GM12878 (cell line): ENCODE measurements around the gene CLSTN2. TPM values are rescaled to one million over a fixed set of nuclear protein-coding genes. Genes with fewer than 3 reads are reported as not detected.

Source experiments
- ATAC-seq: fragments of 200-7000 bp; cut with Tn5 transposase; 3 replicates; pipeline ENCODE4 v1.9.1; 2020; ENCODE audit warnings: mild to moderate bottlenecking, moderate library complexity
- BruUV-seq: library from RNA; stranded (reverse); fragments of 400-500 nt; replicated peaks from 2 replicates; lab custom pipeline; 2021; lab: Mats Ljungman, UMichigan
- CTCF ChIA-PET: fragments of 300-600 bp; sonication (Branson Sonifier 250); formaldehyde crosslinking; extraction: SDS; loops from one replicate; lab custom pipeline; 2021; ENCODE audit warnings: inconsistent platforms; lab: Yijun Ruan, JAX
- POLR2A ChIA-PET: fragments of 350-600 bp; formaldehyde crosslinking; extraction: SDS; loops from one replicate; lab custom pipeline; 2021; ENCODE audit warnings: inconsistent platforms; lab: Charles Lee
- RAD21 ChIA-PET: fragments of 300-600 bp; sonication (Branson Sonifier 250); formaldehyde crosslinking; loops from one replicate; lab custom pipeline; 2023; ENCODE audit warnings: antibody characterized with exemption; ENCODE audit not compliant: unreplicated experiment; lab: Charles Lee
- SMC1A ChIA-PET: fragments of 300-600 bp; sonication (Branson Sonifier 250); formaldehyde crosslinking; loops from one replicate; lab custom pipeline; 2023; ENCODE audit not compliant: unreplicated experiment, uncharacterized antibody; lab: Charles Lee
- DNase-seq: peaks from one replicate; pipeline ENCODE4 v3.0.0-alpha.2; 2011; ENCODE audit warnings: low read depth, low spot score
- FAIRE-seq: peaks from 3 replicates; lab custom pipeline; 2011; peaks lifted over from hg19 to GRCh38; lab: Jason Lieb, UNC
- H2AFZ ChIP-seq: 2 replicates; pipeline ENCODE4 v1.6.0; 2011; ENCODE audit warnings: low read depth, low read length, control low read depth; ENCODE audit not compliant: control insufficient read depth
- H3K27ac ChIP-seq: 2 replicates; pipeline ENCODE4 v1.5.1; 2011; ENCODE audit warnings: control low read depth; ENCODE audit not compliant: control insufficient read depth, insufficient read depth
- H3K27me3 ChIP-seq, 2 experiments: replicated peaks in 1 of 2; 2 replicates each; pipeline versions ENCODE4 v1.6.0 to v1.6.1; 2011; ENCODE audit warnings: low read length in 1 of 2; ENCODE audit not compliant: control insufficient read depth in 2 of 2, insufficient read depth in 2 of 2
- H3K36me3 ChIP-seq, 2 experiments: 2 replicates each; pipeline ENCODE4 v1.5.1; 2011; ENCODE audit warnings: low read length in 1 of 2; ENCODE audit not compliant: control insufficient read depth in 2 of 2, insufficient read depth in 2 of 2
- H3K4me1 ChIP-seq: 2 replicates; pipeline ENCODE4 v1.6.1; 2011; ENCODE audit warnings: mild to moderate bottlenecking, low read length, moderate library complexity, mixed read lengths; ENCODE audit not compliant: control insufficient read depth, insufficient read depth
- H3K4me2 ChIP-seq: 2 replicates; pipeline ENCODE4 v1.6.0; 2011; ENCODE audit warnings: control low read depth; ENCODE audit not compliant: control insufficient read depth, insufficient read depth
- H3K4me3 ChIP-seq: fragments of 200-600 bp; sonication (generic); 2 replicates; pipeline ENCODE4 v1.5.1; 2016
- H3K79me2 ChIP-seq: 2 replicates; pipeline ENCODE4 v1.6.0; 2011; ENCODE audit warnings: low read length; ENCODE audit not compliant: control insufficient read depth, insufficient read depth
- H3K9ac ChIP-seq: 2 replicates; pipeline ENCODE4 v1.8.0; 2011; ENCODE audit warnings: low read length, control low read depth, mixed read lengths; ENCODE audit not compliant: control insufficient read depth, insufficient read depth
- H3K9me3 ChIP-seq: replicated peaks from 3 replicates; pipeline ENCODE4 v1.5.1; 2011; ENCODE audit warnings: mild to moderate bottlenecking, low read length; ENCODE audit not compliant: control insufficient read depth, insufficient read depth
- H4K20me1 ChIP-seq: 2 replicates; pipeline ENCODE4 v1.6.0; 2011; ENCODE audit not compliant: control insufficient read depth, insufficient read depth
- BCL11A ChIP-seq: IDR thresholded peaks from 2 replicates; pipeline ENCODE4 v1.6.1; 2011; ENCODE audit warnings: low read depth, low read length
- BMI1 ChIP-seq: fragments of 450-650 bp; IDR thresholded peaks from 2 replicates; pipeline ENCODE4 v1.6.1; 2016; ENCODE audit warnings: mild to moderate bottlenecking, moderate library complexity, borderline replicate concordance
- CHD1 ChIP-seq: IDR thresholded peaks from 2 replicates; pipeline ENCODE4 v1.6.1; 2012; ENCODE audit warnings: low read depth, low read length, improper control_type of control experiment
- EP300 ChIP-seq, 2 experiments: fragments of 150-350 bp in 1 of 2; IDR thresholded peaks; 2 replicates each; pipeline ENCODE4 v1.6.1; 2011 to 2012; ENCODE audit warnings: low read depth in 2 of 2, low read length in 2 of 2, borderline replicate concordance in 1 of 2, improper control_type of control experiment in 1 of 2, inconsistent platforms in 1 of 2; ENCODE audit not compliant: control insufficient read depth in 1 of 2
- FOXK2 ChIP-seq: fragments of 450-650 bp; IDR thresholded peaks from 2 replicates; pipeline ENCODE4 v1.6.1; 2017; ENCODE audit warnings: mild to moderate bottlenecking, moderate library complexity
- GABPA ChIP-seq: IDR thresholded peaks from 2 replicates; pipeline ENCODE4 v1.6.1; 2014; ENCODE audit warnings: antibody characterized with exemption, low read depth, mild to moderate bottlenecking, inconsistent platforms
- HCFC1 ChIP-seq: fragments of 150-350 bp; IDR thresholded peaks from 2 replicates; pipeline ENCODE4 v1.6.1; 2014; ENCODE audit warnings: low read length
- IRF4 ChIP-seq: IDR thresholded peaks from 2 replicates; pipeline ENCODE4 v1.6.1; 2011; ENCODE audit warnings: low read depth, low read length
- KLF5 ChIP-seq: fragments of 450-650 bp; IDR thresholded peaks from 2 replicates; pipeline ENCODE4 v1.6.1; 2014; ENCODE audit warnings: mild to moderate bottlenecking; ENCODE audit not compliant: partially characterized antibody
- PAX8 ChIP-seq: fragments of 450-650 bp; IDR thresholded peaks from 2 replicates; pipeline ENCODE4 v1.6.1; 2017; ENCODE audit warnings: mild to moderate bottlenecking, moderate library complexity
- POU2F2 ChIP-seq: IDR thresholded peaks from 3 replicates; pipeline ENCODE4 v1.6.1; 2011; ENCODE audit warnings: low read depth, mild to moderate bottlenecking, low read length, borderline replicate concordance
- RBBP5 ChIP-seq: fragments of 200-600 bp; sonication (generic); conservative IDR thresholded peaks from 2 replicates; pipeline ENCODE4 v1.6.1; 2016
- RCOR1 ChIP-seq: conservative IDR thresholded peaks from 2 replicates; pipeline ENCODE4 v1.6.1; 2012; ENCODE audit warnings: low read depth, low read length, improper control_type of control experiment
- SREBF2 ChIP-seq: IDR thresholded peaks from 2 replicates; pipeline ENCODE4 v1.6.1; 2012; ENCODE audit warnings: mild to moderate bottlenecking, low read length
- TCF3 ChIP-seq: IDR thresholded peaks from 2 replicates; pipeline ENCODE4 v1.6.1; 2012; ENCODE audit warnings: low read depth, mild to moderate bottlenecking, low read length, borderline replicate concordance; ENCODE audit not compliant: insufficient read depth
- YY1 ChIP-seq: IDR thresholded peaks from 2 replicates; pipeline ENCODE4 v1.6.1; 2011; ENCODE audit warnings: low read depth, mild to moderate bottlenecking, low read length
- ZNF207 ChIP-seq: fragments of 450-650 bp; IDR thresholded peaks from 2 replicates; pipeline ENCODE4 v1.6.1; 2014; ENCODE audit warnings: antibody characterized with exemption, mild to moderate bottlenecking, borderline replicate concordance
- ZNF622 ChIP-seq: fragments of 450-650 bp; IDR thresholded peaks from 2 replicates; pipeline ENCODE4 v1.6.1; 2017; ENCODE audit warnings: mild to moderate bottlenecking, inconsistent platforms
- WGBS: methylation state at CpG from one replicate; pipeline ENCODE4 v1.1.6; 2016; ENCODE audit warnings: low lambda C conversion rate; ENCODE audit not compliant: insufficient replicate concordance, insufficient coverage; ENCODE audit errors: missing lambda C conversion rate; 5-methylcytosine and 5-hydroxymethylcytosine counted together
- in situ Hi-C: fragments of 300-500 bp; cut with MboI; formaldehyde crosslinking; loops from 9 replicates; pipeline ENCODE4 v1.14.3; 2018; ENCODE audit warnings: mixed read lengths
- intact Hi-C: fragments of 100-400 bp; cut with micrococcal nuclease; formaldehyde crosslinking; loops from one replicate; pipeline ENCODE4 v1.14.2; 2022; ENCODE audit not compliant: unreplicated experiment
- polyA plus RNA-seq, 11 experiments: library from polyadenylated mRNA; depleted of rRNA in 4 of 11; unstranded in 6 of 11; stranded (reverse) in 5 of 11; fragments of >200 nt; fragmentation: Nextera tagmentation in 4 of 11; fragmentation: Illumina TruSeq in 1 of 11; extraction: Ambion mirVana in 4 of 11; extraction: Trizol in 1 of 11; gene quantifications; 1 replicate in 1 of 11; 2 replicates in 10 of 11; pipeline versions ENCODE4 v1.2.1 to v1.2.3, GENCODE V29; 2011 to 2016; ENCODE audit warnings: inconsistent platforms in 2 of 11, missing spikeins in 2 of 11, low read depth in 1 of 11
- total RNA-seq, 4 experiments: library from RNA; depleted of rRNA in 3 of 4; stranded (reverse); fragments of >200 nt in 3 of 4; fragmentation: Illumina TruSeq in 1 of 4; extraction: Trizol in 1 of 4; gene quantifications; 2 replicates each; pipeline versions ENCODE4 v1.2.1 to v1.2.3, GENCODE V29; 2013 to 2021
- TF ChIP-seq, protein P1 (sequence below): fragments of 150-350 bp; IDR thresholded peaks from 2 replicates; pipeline ENCODE4 v1.6.1; 2014; ENCODE audit warnings: mild to moderate bottlenecking, low read depth, low read length
- TF ChIP-seq, protein P2 (sequence below): fragments of 450-650 bp; IDR thresholded peaks from 2 replicates; pipeline ENCODE4 v1.6.1; 2016; ENCODE audit warnings: mild to moderate bottlenecking

The CLSTN2 gene
- total and polyA plus RNA-seq, 10 of the 15 experiments (the other 5 are each of a cell fraction or from before 2014, with no cell fraction given), result under 0.01 to 0.10 (median under 0.01) TPM; not detected in 5

DNA sequence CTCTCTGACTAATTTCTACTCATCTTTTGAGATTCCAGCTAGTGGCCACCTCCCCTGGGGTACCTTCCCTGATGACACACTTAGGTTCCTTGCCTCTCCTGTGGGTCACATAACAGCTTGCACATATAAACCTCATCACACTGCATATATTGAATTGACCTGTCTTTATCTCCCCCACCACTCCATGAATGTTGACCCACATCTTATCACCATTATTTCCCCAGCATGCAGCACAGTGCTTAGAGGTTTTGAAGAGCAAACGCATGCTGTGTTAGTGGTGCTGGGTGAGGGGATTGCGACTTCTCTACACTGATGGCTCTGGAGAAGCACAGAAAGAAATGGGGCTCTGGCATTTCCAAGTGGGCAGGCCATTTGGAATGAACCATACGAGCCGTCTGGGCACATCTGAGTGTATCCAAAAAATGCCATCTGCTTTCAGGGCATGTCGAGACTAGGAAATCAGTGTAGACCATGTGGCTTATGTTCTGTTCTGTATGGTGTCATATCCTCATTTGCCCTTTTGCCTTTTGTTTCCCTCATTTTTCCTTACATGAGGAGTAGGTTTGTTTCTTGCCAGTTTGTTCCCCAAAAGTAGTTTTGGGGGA, 409.7 kb downstream of the CLSTN2 start:
- CTCF ChIA-PET, result no interaction called here

More for the DNA sequence above, 409.7 kb downstream of the CLSTN2 start:
- no peaks in the 10 kb centered on the region; the same call in 2 of the 3 replicates for H3K9me3 ChIP-seq
- FAIRE-seq (no peak), DNase-seq (no peak), ATAC-seq (no peak)
- H3K4me3 ChIP-seq, result no peak overlapping the region
- BruUV-seq, result no TSS peak
- H2AFZ ChIP-seq, result no peak overlapping the region
- intact Hi-C loops (no loop called here), in situ Hi-C loops (no loop called here)
- H3K4me1 ChIP-seq, result no peaks in the 10 kb centered on the region
- no peak for TF ChIP-seq YY1
- TF ChIP-seq, protein P1, sequence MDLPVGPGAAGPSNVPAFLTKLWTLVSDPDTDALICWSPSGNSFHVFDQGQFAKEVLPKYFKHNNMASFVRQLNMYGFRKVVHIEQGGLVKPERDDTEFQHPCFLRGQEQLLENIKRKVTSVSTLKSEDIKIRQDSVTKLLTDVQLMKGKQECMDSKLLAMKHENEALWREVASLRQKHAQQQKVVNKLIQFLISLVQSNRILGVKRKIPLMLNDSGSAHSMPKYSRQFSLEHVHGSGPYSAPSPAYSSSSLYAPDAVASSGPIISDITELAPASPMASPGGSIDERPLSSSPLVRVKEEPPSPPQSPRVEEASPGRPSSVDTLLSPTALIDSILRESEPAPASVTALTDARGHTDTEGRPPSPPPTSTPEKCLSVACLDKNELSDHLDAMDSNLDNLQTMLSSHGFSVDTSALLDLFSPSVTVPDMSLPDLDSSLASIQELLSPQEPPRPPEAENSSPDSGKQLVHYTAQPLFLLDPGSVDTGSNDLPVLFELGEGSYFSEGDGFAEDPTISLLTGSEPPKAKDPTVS, result no peak
- TF ChIP-seq PAX8, result no peak
- TF ChIP-seq IRF4, result no peak
- no peak for TF ChIP-seq ZNF207
- TF ChIP-seq RCOR1, result no peak
- no peak for TF ChIP-seq RBBP5
- no peak for TF ChIP-seq CHD1
- TF ChIP-seq BCL11A, result no peak
- no peak for TF ChIP-seq EP300 (IDR thresholded peaks at IDR 0.05; ENCODE audit: borderline replicate concordance in 1 of 2, control insufficient read depth in 1 of 2, low read depth in 2 of 2, low read length in 2 of 2)
- no peak for TF ChIP-seq HCFC1
- TF ChIP-seq ZNF622, result no peak
- TF ChIP-seq GABPA, result no peak
- TF ChIP-seq FOXK2, result no peak
- no peak for TF ChIP-seq TCF3
- TF ChIP-seq SREBF2, result no peak
- no peak for TF ChIP-seq BMI1
- TF ChIP-seq, protein P2, sequence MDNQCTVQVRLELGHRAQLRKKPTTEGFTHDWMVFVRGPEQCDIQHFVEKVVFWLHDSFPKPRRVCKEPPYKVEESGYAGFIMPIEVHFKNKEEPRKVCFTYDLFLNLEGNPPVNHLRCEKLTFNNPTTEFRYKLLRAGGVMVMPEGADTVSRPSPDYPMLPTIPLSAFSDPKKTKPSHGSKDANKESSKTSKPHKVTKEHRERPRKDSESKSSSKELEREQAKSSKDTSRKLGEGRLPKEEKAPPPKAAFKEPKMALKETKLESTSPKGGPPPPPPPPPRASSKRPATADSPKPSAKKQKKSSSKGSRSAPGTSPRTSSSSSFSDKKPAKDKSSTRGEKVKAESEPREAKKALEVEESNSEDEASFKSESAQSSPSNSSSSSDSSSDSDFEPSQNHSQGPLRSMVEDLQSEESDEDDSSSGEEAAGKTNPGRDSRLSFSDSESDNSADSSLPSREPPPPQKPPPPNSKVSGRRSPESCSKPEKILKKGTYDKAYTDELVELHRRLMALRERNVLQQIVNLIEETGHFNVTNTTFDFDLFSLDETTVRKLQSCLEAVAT, result no peak
- TF ChIP-seq POU2F2, result no peak
- TF ChIP-seq KLF5, result no peak
- 23% methylated on average over 5 of the region's 5 CpGs for WGBS
- no peaks in the 10 kb centered on the region for H3K36me3 ChIP-seq
- POLR2A ChIA-PET, result no interaction called here
- SMC1A ChIA-PET, result no interaction called here
- H3K4me2 ChIP-seq, result no peak overlapping the region
- peaks cover 0 to 2% of the 10 kb centered on the region in 2 experiments; a peak in 2 of 4 replicates for H3K27me3 ChIP-seq
- H3K9ac ChIP-seq, result no peak overlapping the region
- RAD21 ChIA-PET, result no interaction called here
- H3K27ac ChIP-seq, result no peak overlapping the region
- no peaks in the 10 kb centered on the region for H4K20me1 ChIP-seq
- no peaks in the 10 kb centered on the region for H3K79me2 ChIP-seq
